Activated CD4-positive, CD25-positive, alpha-beta regulatory T cell treated with anti-CD3 and anti-CD28 coated beads, Interleukin-2, amount 50 U/mL, for 72 hours (primary cell): ENCODE measurements around the gene PIK3C3.

Source experiments
- DNase-seq: peaks from one replicate; pipeline ENCODE4 v3.0.0; 2021

Gene PIK3C3

DNA sequence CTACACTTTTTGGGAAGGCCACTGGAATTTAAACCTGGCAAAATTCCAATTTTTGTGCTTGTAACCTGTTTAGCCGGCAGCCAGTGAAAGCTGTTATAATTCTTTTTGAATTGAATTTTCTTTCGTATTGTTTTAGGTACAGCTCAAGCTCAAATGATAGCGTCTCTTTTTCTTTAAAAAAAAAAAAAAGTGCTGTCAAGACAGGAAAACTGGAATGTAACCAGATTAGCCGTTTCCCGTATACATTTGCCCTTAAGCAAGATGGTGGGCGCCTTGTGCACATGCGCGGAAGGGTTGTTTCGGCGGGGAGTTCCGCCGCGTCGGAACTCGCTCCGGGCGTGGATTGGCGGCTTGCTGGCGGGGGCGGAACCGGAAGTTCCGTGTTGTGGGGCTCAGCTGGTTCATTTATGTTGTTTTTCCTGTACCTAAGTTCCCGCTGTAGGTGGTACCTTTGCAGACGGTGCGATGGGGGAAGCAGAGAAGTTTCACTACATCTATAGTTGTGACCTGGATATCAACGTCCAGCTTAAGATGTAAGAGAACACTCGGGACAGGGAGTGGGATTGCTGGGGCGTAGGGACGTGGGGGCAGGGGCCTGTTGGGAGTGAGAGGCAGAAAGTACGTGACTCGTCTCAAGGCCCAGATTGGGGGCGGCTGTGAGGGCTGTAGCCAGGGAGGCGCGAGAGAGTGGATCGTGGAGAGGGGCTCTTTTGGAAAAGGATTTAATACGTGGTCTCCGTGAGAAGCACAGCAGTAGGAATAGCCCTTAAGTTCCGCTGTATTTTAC lies at the start of gene PIK3C3:
Gene PIK3C3, plus strand, starts transcription at position 408 of the 787 bp plus-strand sequence. Its CDS starts 58 bp downstream, at position 466.
- peak; percentile 93 for DNase-seq

DNA sequence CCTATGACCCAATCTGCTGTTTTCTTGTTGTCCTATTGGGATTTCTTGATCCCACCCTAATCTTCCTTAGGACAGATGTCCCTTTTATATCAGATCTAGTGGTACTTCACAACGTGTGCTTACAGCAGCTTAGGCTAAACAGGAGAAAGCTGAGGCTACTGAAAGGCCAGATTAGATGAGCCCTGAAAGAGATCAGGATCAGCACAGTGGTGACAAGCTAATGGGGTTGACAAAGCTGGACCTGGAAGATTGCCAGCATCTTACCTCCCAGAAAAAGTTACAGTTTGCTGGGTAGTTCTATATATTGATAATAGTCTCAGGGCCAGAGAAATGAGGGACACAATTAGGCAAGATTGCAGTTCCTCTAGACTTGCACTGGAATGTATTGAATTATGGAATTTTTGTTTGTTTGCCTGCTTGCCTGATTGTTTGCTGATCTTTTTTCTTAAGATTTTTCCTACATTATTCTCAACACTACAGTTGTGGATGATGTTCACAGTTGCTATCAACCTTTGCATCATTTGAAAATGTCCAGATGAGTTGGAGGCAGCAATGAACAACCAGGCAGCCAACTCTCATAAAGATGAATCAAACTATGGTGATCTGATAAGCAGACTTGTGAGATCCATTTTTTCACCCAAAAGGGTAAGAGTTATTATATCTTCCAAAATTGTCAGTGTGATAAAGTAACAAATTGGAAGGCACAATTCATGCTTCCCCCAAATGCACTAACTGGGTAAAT lies 49.1 kb upstream of the PIK3C3 start:
- no peak for DNase-seq

DNA sequence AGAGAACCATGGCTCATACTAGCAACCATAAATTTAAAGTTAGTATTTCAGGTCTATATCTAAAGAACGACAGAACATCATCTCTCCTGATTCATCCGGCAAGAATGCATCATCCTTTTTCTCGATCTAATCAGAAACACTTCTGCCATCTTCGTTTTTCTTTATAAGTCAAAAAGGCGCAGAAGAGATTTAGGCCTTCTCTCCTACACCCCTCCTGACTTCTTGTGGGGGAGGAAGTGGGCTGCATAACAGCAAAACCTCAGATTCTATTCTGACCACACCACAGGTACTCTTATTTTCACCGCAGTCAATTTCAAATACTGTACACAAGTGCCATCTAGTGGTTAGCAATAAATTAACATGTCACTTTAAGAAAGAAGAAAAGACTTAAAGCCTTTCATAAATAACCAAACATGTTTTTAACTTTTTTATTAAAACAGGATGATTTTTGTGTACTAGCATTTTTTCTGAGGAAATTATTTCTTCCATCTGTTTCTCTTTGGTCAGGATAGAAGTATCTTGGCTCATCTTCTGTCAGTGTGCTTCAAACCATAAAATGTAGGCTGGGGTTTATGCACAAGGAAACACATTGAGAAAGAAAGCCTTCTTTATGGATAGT lies 48.4 kb upstream of the PIK3C3 start:
- DNase-seq: no peak

DNA sequence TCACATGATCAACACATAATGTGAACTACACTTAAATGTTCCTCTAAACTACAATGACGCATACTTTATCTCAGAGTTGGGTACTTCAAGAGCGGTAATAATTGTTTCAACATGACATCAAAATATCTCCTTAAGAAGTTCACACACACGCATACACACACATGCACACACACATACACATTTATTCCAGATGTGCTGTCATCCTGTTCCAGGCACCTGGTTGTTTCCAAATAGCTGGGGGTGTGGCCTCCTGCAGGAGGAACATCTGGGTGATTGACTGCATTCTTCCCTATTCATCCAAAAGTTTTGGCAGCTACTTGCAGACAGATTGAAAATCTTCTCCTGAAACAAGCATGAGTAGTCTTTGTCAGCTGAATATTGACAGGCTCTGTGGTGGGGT lies 37.9 kb upstream of the PIK3C3 start:
- DNase-seq: no peak

DNA sequence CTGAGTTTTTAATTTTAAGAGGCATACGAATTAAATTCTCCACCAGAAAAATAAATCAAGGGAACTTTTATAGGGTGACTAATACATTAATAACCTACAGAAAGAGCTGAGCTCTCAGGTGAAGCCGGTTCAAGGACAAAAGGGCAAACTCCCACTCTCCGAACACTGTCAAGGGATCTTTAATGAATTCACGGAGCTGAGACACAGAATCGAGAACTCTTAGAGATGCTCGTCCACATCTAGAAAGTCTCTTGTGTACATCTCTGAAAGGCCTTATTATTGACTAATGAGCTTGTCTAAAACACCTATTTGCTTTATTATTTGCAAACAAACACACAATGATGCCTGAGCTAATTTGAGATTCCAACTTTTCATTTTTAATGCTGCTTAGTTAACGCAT lies 33.3 kb upstream of the PIK3C3 start:
- DNase-seq: no peak

DNA sequence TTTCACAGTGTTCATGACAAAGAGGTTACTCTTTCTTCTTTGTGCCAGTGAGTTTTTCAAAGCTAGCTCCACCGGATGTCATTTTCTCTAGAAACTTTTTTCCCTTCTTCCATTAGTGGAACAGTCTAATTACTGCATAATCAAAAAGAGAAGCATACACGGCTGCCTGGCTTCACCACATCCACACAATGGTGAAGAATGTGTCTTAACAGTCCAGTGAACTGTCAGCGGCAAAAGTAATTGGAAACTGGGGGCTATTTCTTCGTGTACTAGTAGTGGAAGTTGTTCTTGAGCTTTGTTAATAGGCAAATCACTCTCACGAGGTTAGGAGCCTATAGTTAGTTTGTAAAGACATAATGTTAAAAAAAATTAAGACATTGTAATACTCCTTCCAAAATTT lies 32.9 kb upstream of the PIK3C3 start:
- DNase-seq: no peak

DNA sequence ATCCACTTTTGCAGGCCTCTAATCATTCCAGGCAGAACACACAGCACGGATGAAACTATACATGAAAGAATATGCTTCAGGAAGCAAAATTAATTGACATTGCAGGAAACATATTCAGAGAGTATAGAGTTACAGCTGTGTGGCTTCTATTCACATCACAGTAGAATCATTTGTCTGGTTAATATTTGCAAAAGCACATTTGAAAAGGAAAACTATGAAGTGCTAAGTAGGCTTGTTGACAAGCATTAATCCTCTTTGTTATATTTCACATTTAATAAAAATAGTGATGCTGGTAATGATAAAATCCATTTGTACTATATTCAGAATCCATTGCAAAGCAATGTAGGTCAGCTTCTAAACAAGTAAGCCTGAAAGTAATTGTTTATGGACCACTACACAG lies 32.2 kb upstream of the PIK3C3 start:
- DNase-seq: no peak

DNA sequence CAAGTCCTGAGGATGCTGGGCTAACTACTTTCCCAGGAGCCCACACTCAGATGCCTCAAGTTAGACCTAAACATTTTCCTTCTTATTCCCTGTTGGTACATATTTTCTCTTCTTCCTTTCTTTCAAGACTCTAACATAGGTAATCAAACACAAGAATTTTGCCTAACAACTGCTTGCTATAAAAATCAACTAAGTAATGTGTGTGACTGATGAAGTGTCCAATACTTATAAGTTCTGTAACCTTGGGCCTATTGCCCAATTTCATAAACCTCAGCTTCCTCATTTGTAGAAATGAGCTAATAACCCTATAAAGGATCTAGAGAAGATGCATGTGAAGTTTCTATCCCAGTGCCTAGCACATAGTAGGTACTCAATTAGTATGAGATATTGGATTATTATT lies 31.6 kb upstream of the PIK3C3 start:
- no peak for DNase-seq

DNA sequence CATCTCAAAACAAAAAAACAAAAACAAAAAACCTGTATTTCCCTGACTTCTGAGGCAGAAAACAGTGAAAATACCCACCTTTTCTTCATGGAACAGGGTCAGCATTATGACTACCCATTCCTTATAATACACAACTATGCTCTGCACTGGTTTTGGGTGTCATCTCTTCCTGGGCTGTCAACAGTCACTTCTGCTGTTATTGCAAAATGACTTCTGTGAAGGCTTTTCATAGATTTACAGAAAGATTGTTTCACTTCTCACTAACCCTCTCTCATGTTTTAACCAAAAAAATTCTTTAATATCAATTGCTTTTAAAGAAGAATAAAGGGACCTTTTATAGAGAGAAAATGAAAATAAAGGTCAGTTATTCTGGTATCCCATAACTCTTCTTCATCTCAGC lies 26.5 kb upstream of the PIK3C3 start:
- DNase-seq: no peak

DNA sequence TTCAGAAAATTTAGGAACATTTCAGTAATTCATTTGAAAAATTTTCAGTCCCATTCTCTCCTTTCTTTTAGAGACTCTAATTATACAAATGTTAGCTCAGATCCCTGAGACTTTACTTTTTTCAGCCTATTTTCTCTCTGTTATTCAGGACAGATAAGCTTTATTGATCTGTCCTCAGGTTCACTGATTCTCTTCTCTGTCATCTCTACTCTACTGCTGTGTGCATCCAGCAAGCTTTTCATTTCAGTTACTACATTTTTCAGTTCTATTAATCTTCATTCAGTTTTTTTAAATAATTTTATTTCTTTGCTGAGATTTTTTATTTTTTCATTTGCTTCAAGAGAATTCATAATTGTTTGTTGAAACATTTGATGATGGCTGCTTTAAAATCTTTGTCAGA lies 22.1 kb upstream of the PIK3C3 start:
- DNase-seq: no peak

DNA sequence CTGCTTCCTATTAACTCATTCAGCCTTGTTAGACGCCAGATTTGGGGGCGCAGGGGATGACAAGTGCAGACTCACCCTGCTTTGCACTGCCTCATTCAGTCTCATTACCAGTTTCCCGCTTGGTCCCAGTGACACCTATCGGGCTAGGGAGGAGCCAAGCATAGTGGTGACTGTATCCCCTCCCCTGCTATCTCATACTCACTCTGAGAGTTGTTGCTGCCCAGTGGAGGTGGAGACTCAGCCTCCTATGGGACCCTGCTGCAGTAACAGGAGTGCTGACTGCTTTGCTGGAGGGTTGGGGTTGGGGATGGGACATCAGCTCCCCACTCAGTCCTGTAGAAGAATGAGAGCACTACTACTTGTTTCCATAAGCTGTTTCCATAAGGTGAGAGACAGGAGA lies 21.3 kb upstream of the PIK3C3 start:
- DNase-seq: no peak

DNA sequence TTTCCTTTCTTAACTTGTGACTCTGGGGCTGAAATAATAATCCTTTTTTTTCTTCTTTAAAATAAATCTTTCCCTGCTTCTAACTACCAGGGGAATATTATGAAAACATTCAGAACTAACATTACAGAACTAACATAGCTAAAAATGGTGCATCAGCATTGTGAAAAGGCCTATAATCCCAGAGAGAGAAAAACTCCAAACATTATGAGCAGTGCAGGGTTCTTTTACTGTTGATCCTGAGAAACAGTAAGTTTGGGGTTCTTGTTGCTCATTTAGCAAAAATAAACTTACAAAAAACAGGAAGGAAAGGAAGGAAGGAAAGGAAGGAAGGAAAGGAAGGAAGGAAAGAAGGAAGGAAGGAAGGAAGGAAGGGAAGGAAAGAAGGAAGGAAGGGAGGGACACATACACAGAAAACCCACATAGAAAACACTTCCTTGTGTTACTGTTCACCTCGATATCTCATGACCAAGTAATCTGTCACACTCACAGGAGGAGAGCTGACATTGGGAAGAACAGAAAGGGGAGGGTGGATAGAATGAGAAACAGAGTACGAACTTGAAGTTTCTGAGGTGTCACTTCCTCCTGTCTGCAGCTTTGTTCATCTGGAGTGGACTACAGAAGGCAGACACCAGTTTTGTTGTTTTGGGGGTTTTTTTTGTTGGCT lies 18.4 kb upstream of the PIK3C3 start:
- DNase-seq: no peak

DNA sequence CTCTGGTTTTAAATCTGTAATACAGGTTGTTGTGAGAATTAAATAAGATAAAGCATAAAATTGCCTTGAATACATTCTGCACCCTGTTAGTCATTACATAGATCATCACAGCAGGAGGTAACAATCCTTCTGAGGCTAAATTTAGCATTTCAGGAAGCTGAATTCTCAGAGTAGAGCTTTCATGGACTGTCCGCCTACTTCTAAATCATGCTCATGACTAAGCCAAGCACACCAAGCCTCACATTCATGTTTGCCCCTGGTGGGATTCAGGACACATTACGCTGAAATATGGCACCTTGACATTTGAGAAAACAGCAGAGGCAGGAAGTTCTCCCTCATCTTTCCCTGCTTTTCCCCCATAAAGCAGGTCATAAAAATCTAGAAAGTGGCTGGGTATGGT lies 16.6 kb upstream of the PIK3C3 start:
- DNase-seq: no peak

DNA sequence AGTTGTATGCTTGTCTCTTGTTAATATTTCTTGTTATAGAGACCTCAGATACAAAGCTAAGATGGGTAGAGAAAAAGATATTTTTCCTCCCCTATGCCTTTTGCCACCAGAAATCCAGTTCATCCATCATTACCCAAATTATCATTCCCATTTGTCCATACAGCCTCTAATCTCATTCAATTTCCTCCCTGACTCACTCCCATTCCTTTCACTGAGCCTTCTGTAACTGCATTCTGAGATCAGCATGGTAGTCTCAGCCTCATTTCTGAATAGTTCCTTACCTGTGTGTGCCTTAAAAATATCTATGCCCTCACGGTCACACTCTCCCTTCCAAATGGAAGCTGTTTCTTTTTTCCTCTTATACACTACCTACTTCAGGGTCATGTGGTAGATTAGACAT lies 15.7 kb upstream of the PIK3C3 start:
- no peak for DNase-seq

DNA sequence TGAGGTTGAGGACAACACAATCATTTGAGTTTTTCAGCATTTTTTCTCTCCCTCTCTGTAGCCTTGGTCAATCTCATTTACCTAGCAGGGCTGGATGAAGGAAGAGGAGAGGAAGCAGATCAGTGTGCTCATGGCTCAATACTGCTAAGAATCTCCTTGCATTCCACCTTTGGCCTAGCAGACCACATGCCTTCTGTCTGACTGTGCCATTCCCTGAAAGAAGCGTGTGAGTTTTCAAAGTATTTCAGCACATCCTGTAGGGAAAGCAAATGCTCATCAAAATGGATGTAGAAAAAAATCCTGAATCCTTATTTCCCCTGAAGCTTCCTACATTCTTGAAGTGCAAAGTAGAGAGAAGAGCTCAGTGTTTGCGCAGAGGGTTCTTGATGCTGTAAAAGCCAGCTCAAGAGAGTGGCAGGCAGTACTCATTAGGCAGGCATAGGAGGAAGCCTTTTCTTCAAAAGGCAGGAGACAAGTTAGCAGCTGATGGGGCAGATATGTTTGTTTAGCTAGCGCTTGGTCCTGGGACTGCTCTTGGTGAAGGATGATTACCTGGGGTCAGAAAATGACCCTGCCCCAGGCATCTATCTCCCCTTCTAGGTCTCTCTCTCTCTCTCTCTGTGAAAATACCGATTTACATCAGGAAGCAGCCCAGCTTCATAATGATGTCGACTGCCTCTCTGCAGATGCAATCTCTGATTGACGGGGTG lies 14.4 kb upstream of the PIK3C3 start:
- no peak for DNase-seq

DNA sequence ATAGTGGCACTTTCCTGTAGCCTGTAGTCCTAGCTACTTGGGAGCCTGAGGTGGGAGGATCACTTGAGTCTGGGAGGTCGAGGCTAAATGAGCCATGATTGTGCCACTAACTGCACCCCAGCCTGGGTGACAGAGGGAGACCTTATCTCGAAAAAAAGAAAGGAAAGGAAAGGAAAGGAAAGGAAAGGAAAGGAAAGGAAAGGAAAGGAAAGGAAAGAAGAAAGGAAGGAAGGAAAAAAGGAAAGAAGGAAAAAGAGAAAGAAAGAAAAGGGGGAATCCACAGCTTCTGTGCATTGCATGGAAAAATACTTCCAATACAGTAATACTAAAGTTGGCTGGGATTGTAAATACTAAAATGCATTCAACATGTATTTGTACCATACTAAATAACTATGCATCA lies 12.8 kb upstream of the PIK3C3 start:
- DNase-seq: no peak

DNA sequence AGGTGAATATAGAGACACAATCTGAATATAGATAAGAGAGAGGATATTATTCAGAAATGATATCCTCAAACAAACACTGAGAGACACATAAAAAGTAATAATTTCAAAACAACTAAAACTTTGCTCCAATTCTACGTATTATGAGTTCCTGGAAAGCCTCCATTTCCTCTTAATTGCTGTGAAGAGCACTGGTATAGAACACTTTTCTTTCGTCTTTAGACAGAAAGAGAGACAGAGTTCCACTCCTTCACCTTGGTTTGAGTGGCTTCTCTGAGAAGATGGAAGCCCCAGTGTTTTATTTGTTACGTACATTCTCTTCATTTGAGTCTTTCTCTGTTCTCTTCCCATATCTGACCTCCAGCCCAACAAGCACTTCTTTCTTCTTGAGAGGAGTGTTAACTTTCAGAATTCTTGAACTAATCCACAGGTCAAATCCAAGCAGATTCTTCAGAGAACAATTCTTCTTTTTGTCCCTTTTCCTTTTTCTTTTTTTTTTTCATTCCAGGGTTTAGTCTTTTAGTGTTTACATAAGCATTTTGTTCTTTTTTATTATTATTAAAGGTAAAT lies 6.4 kb upstream of the PIK3C3 start:
- DNase-seq: no peak

DNA sequence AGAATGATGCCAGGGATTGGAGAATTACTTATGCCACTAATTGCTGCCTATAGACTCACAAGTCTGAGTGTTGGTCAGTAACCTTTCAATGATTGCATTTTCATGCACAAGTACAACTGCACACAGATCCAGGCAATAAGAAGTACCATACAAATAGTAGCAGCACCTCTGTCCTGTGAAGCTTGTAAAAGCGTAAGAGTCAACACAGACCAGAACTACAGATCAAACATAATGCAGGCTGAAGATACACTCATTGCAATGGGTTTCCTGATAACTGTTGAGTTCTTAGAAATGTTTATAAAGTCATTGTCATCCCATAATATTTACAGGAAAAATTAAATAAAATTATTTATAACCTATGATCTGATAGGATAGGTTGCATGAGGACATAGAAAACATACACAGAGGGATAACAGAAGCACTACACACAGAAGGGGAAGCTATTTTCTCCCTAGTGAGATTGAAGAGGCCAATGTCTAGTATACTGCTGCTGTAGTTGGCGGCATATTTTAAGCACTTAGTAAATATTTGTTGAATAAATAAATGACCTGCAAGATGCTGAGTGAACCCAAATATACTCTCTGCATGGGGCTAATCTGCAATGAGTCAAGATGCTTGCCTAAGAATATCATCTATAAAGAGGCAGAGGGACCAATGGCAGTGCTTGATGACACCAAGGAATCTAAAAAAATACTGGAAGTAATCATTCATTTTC lies 5.7 kb upstream of the PIK3C3 start:
- no peak for DNase-seq

DNA sequence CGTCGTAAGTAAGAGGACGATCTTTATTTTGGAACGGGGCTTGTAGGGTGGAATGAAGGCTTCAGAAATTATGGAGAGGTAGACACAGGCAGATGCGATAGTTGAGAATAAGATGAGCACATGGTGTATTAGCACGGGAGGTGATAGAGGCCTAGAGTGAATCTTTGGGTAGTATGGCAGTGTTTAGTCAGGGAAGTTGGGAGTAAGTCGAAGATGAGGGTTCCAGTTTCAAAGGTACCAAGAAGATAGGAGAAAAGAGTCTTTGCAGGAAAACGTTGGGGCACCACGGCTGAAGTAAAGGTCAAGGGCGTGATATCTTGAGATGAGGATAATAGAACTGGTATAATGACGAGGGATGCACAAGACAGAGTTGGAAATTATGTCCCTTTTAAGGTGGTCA lies 654 bp downstream of the PIK3C3 start:
- no peak for DNase-seq

DNA sequence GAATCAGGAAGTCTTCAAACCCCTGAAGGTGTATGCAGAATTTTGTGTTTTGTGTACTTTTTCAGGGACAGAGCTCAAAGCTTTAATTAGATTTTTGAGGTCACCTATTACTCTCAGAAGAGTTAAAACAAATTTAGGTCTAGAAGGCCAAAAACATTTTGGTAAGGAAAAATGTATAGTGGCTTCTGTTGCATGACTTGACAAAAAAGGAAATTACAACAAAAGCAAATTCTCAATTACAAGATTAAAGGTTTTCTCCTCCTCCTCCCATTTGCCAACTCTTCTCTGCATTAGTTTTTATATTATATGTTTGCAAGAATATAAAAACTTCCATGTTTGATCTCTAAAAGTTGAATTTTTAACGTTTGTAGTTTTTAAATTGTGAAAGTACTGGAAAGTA lies 4.0 kb downstream of the PIK3C3 start:
- no peak for DNase-seq

DNA sequence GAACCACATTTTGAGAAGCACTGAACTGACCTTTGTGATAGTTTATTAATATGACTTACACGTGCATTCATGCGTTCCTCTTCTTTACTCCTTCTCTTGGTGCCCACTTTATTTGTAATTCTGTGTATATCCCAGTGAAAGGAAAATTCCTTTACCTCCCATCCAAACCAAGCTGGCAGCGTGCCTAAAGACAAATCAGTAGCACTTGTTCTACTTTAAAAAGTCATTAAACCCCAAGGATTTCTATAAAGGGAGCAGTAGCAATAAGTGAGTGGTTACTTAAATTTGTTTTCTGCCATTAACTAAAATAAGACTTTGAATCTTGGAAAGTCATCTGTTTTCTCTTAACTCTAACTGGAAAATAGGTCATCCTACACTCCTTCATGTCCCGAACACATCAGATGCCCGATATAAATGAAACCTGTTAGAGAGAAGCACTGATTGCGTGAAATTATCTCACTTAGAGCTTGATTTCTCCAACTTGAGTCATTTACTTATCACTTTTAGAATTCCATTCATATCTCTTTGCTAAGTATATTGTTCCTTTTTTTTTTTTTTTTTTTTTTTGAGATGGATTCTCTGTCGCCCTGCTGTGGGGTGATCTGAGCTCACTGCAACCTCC lies 10.7 kb downstream of the PIK3C3 start:
- no peak for DNase-seq
